ENCODE results near the gene IRGC.

The IRGC gene

GRCh38 chr19:43721469-43722048, 5.7 kb downstream of the IRGC start:
- Histone ChIP-seq H3K27ac (no peak overlapping the region), H3K4me3 (no peak overlapping the region)
- no peak for TF ChIP-seq CTCF (IDR thresholded peaks at IDR 0.05)
- DNase-seq (ENCODE audit: low spot score) = no peak

GRCh38 chr19:43723588-43723987, 7.7 kb downstream of the IRGC start:
- Histone ChIP-seq H3K27ac (no peak overlapping the region), H3K4me3 (no peak overlapping the region)
- DNase-seq (ENCODE audit: low spot score) = no peak
- no peak for TF ChIP-seq CTCF (IDR thresholded peaks at IDR 0.05)

- no peak overlapping the region for H3K27ac ChIP-seq
- no peak overlapping the region for H3K4me3 ChIP-seq
- no peak for DNase-seq (ENCODE audit: low spot score)
- no peak for TF ChIP-seq CTCF (IDR thresholded peaks at IDR 0.05)
Observed at GRCh38 chr19:43724896-43725295, 9.0 kb downstream of the IRGC start.

- no peak for TF ChIP-seq CTCF (IDR thresholded peaks at IDR 0.05)
- Histone ChIP-seq H3K27ac (no peak overlapping the region), H3K4me3 (no peak overlapping the region)
- no peak for DNase-seq (ENCODE audit: low spot score)
Observed at GRCh38 chr19:43725468-43725867, 9.6 kb downstream of the IRGC start.

GRCh38 chr19:43726736-43727592, 11.1 kb downstream of the IRGC start:
- Histone ChIP-seq H3K4me3 (no peak overlapping the region), H3K27ac (no peak overlapping the region)
- TF ChIP-seq CTCF (IDR thresholded peaks at IDR 0.05) = no peak
- no peak for DNase-seq (ENCODE audit: low spot score)

- Histone ChIP-seq H3K4me3 (no peak overlapping the region), H3K27ac (no peak overlapping the region)
- no peak for TF ChIP-seq CTCF (IDR thresholded peaks at IDR 0.05)
- no peak for DNase-seq (ENCODE audit: low spot score)
Observed at GRCh38 chr19:43727593-43727853, 11.6 kb downstream of the IRGC start.

- no peak for DNase-seq (ENCODE audit: low spot score)
- TF ChIP-seq CTCF (IDR thresholded peaks at IDR 0.05) = no peak
- Histone ChIP-seq H3K27ac (no peak overlapping the region), H3K4me3 (no peak overlapping the region)
Observed at GRCh38 chr19:43729919-43730318, 14.0 kb downstream of the IRGC start.

Data from coronary artery (tissue), 2 donors.